ENCODE measurements around the gene ATP8A1. TPM values are rescaled to one million over a fixed set of nuclear protein-coding genes. Genes with fewer than 3 reads are reported as not detected.
"Not testable (repeated sequence)": the region's sequence is repeated elsewhere in the genome, so short reads cannot be mapped to it uniquely, and the experiment has no call there.

The ATP8A1 gene
- total RNA-seq, 1 donor from 2014 or later, result 13.7 TPM

GRCh38 chr4:42655269-42655637 lies 1.7 kb downstream of the ATP8A1 start:
- no peak overlapping the region for H3K27ac Mint-ChIP-seq
- peaks cover 20% of the 10 kb centered on the region for H3K4me1 Mint-ChIP-seq (ENCODE audit: low read depth)
- peaks cover 22% of the 10 kb centered on the region for H3K27me3 Mint-ChIP-seq
- no peak for DNase-seq (ENCODE audit: low spot score, unreplicated experiment)
- peak overlapping the region; percentile 88 for H3K4me3 Mint-ChIP-seq (ENCODE audit: low read depth)
- peaks cover 12% of the 10 kb centered on the region for H3K9me3 Mint-ChIP-seq (ENCODE audit: low read depth)
- no peak for TF ChIP-seq CTCF (IDR thresholded peaks at IDR 0.05; ENCODE audit: unreplicated experiment)
- H3K36me3 Mint-ChIP-seq (ENCODE audit: insufficient read depth), result peaks cover 2% of the 10 kb centered on the region

- Mint-ChIP-seq H3K36me3 (ENCODE audit: insufficient read depth) (peaks cover 2% of the 10 kb centered on the region), H3K9me3 (ENCODE audit: low read depth) (peaks cover 12% of the 10 kb centered on the region), H3K4me1 (ENCODE audit: low read depth) (peaks cover 20% of the 10 kb centered on the region), H3K27ac (no peak overlapping the region), H3K4me3 (ENCODE audit: low read depth) (peak overlapping the region; percentile 11), H3K27me3 (peaks cover 21% of the 10 kb centered on the region)
- DNase-seq (ENCODE audit: low spot score, unreplicated experiment), result no peak
- no peak for TF ChIP-seq CTCF (IDR thresholded peaks at IDR 0.05; ENCODE audit: unreplicated experiment)
Measured at GRCh38 chr4:42654631-42655268, 2.2 kb downstream of the ATP8A1 start.

GRCh38 chr4:42653626-42654560 lies 3.0 kb downstream of the ATP8A1 start:
- Mint-ChIP-seq H3K36me3 (ENCODE audit: insufficient read depth) (peaks cover 2% of the 10 kb centered on the region), H3K27ac (no peak overlapping the region), H3K4me1 (ENCODE audit: low read depth) (peaks cover 20% of the 10 kb centered on the region), H3K9me3 (ENCODE audit: low read depth) (peaks cover 12% of the 10 kb centered on the region), H3K4me3 (ENCODE audit: low read depth) (no peak overlapping the region), H3K27me3 (peaks cover 14% of the 10 kb centered on the region)
- no peak for TF ChIP-seq CTCF (IDR thresholded peaks at IDR 0.05; ENCODE audit: unreplicated experiment)
- no peak for DNase-seq (ENCODE audit: low spot score, unreplicated experiment)

GRCh38 chr4:42652529-42653231 lies 4.2 kb downstream of the ATP8A1 start:
- not testable (repeated sequence) for H3K4me3 Mint-ChIP-seq (ENCODE audit: low read depth); H3K36me3 Mint-ChIP-seq (ENCODE audit: insufficient read depth); DNase-seq (ENCODE audit: low spot score, unreplicated experiment); H3K27ac Mint-ChIP-seq
- H3K27me3 Mint-ChIP-seq, result peaks cover 14% of the 10 kb centered on the region
- peaks cover 12% of the 10 kb centered on the region for H3K9me3 Mint-ChIP-seq (ENCODE audit: low read depth)
- peaks cover 11% of the 10 kb centered on the region for H3K4me1 Mint-ChIP-seq (ENCODE audit: low read depth)

- Mint-ChIP-seq H3K4me1 (ENCODE audit: low read depth) (peaks cover 3% of the 10 kb centered on the region), H3K9me3 (ENCODE audit: low read depth) (peaks cover 12% of the 10 kb centered on the region), H3K27ac (no peak overlapping the region), H3K27me3 (peaks cover 14% of the 10 kb centered on the region), H3K4me3 (ENCODE audit: low read depth) (no peak overlapping the region), H3K36me3 (ENCODE audit: insufficient read depth) (peaks cover 2% of the 10 kb centered on the region)
- no peak for TF ChIP-seq CTCF (IDR thresholded peaks at IDR 0.05; ENCODE audit: unreplicated experiment)
- DNase-seq (ENCODE audit: low spot score, unreplicated experiment), result no peak
Measured at GRCh38 chr4:42649870-42650269, 7.0 kb downstream of the ATP8A1 start.
